OCI-LY1 (cell line): ENCODE data around the gene CRTAC1.

Experiments used
- EZH2 ChIP-seq: fragments of 200-600 bp; sonication (generic), shearing (Covaris generic); IDR thresholded peaks from 2 replicates; pipeline ENCODE4 v1.8.0; 2017; ENCODE audit warnings: borderline replicate concordance, mixed run types, mild to moderate bottlenecking, antibody characterized with exemption, low read length, moderate library complexity, mixed read lengths
- TF ChIP-seq, protein P1 (sequence below): fragments of 200-600 bp; sonication (generic), shearing (Covaris generic); IDR thresholded peaks from 2 replicates; pipeline ENCODE4 v1.5.1; 2017; ENCODE audit warnings: mild to moderate bottlenecking, antibody characterized with exemption, low read length, moderate library complexity, mixed read lengths

DNA sequence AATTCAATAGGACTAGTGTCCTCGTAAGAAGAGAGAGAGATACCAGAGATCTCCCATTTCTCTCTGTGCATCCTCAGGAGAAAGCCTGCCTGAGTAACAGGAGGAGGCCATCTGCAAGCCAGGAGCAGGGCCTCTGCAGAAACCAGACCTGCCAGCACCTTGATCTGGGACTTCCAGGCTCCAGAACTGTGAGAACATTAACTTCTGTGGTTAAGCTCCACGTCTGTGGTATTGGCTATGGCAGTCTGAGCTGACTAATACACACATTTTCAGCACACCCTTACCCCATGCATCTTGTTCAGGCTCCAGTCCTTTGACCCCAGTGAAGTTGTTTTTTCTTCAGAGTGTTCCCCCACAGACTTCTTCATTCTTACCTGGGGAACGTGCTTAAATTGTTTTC lies 3.1 kb upstream of the CRTAC1 start:
- TF ChIP-seq, protein P1, sequence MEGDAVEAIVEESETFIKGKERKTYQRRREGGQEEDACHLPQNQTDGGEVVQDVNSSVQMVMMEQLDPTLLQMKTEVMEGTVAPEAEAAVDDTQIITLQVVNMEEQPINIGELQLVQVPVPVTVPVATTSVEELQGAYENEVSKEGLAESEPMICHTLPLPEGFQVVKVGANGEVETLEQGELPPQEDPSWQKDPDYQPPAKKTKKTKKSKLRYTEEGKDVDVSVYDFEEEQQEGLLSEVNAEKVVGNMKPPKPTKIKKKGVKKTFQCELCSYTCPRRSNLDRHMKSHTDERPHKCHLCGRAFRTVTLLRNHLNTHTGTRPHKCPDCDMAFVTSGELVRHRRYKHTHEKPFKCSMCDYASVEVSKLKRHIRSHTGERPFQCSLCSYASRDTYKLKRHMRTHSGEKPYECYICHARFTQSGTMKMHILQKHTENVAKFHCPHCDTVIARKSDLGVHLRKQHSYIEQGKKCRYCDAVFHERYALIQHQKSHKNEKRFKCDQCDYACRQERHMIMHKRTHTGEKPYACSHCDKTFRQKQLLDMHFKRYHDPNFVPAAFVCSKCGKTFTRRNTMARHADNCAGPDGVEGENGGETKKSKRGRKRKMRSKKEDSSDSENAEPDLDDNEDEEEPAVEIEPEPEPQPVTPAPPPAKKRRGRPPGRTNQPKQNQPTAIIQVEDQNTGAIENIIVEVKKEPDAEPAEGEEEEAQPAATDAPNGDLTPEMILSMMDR, result no peak
- TF ChIP-seq EZH2, result no peak
